ENCODE data around the gene C14orf132.

GRCh38 chr14:96055065-96055752 is 16.0 kb downstream of the C14orf132 start:
- TF ChIP-seq CTCF (IDR thresholded peaks at IDR 0.05) (no peak), POLR2A (IDR thresholded peaks at IDR 0.05) (no peak), POLR2AphosphoS5 (IDR thresholded peaks at IDR 0.05) (no peak)
